GM10248 (cell line): ENCODE data around the gene TNNI3K.
"Not testable (repeated sequence)": the region's sequence is repeated elsewhere in the genome, so short reads cannot be mapped to it uniquely, and the experiment has no call there.

Experiments used
- CTCF ChIA-PET: fragments of 300-600 bp; sonication (Branson Sonifier 250); formaldehyde crosslinking; extraction: SDS; loops from one replicate; lab custom pipeline; 2021; ENCODE audit warnings: antibody characterized with exemption; lab: Yijun Ruan, JAX
- POLR2A ChIA-PET: fragments of 350-650 bp; sonication (Branson Sonifier 250); formaldehyde crosslinking; extraction: SDS; loops from one replicate; lab custom pipeline; 2020; ENCODE audit warnings: antibody characterized with exemption; lab: Yijun Ruan, JAX
- DNase-seq: peaks from one replicate; pipeline ENCODE4 v3.0.0; 2012; ENCODE audit errors: extremely low spot score
- CTCF ChIP-seq: IDR thresholded peaks from 2 replicates; pipeline ENCODE4 v1.5.1; 2012; ENCODE audit warnings: mild to moderate bottlenecking, low read depth; ENCODE audit errors: extremely low read depth, missing control alignments, control extremely low read depth

The TNNI3K gene

GRCh38 chr1:74237787-74238186 lies 2.6 kb downstream of the TNNI3K start:
- POLR2A ChIA-PET: no interaction called here
- no peak for DNase-seq
- CTCF ChIA-PET: interaction anchor here (1.4 to 1.9 kb wide), 4 partner anchors 9 to 31 kb away, joined by 3 to 7 read pairs (median 5); no protein-coding TSS in a partner anchor
- no peak for TF ChIP-seq CTCF

GRCh38 chr1:74245168-74245772 lies 10.1 kb downstream of the TNNI3K start:
- no peak for TF ChIP-seq CTCF
- POLR2A ChIA-PET: no interaction called here
- CTCF ChIA-PET: interaction anchor here (1.5 kb wide), 1 partner anchor 16 kb away, joined by 3 read pairs; no protein-coding TSS in a partner anchor
- no peak for DNase-seq

- ChIA-PET POLR2A (no interaction called here), CTCF (interaction anchor here (1.4 to 1.5 kb wide), 3 partner anchors 9 to 24 kb away, joined by 3 to 5 read pairs (median 5); no protein-coding TSS in a partner anchor)
- no peak for DNase-seq
- TF ChIP-seq CTCF: no peak
Measured at GRCh38 chr1:74246315-74246714, 11.1 kb downstream of the TNNI3K start.

GRCh38 chr1:74247881-74248528 lies 12.8 kb downstream of the TNNI3K start:
- ChIA-PET CTCF (interaction anchor here (1.4 kb wide), 1 partner anchor 11 kb away, joined by 5 read pairs; no protein-coding TSS in a partner anchor), POLR2A (no interaction called here)
- no peak for DNase-seq
- TF ChIP-seq CTCF: no peak

GRCh38 chr1:74253243-74253824 lies 18.1 kb downstream of the TNNI3K start:
- POLR2A ChIA-PET, DNase-seq: not testable (repeated sequence)
- CTCF ChIA-PET: interaction anchor here (0.7 to 1.5 kb wide), 2 partner anchors 12 to 31 kb away, joined by 3 to 5 read pairs; no protein-coding TSS in a partner anchor

GRCh38 chr1:74266001-74266400 lies 30.8 kb downstream of the TNNI3K start:
- no peak for DNase-seq
- TF ChIP-seq CTCF: no peak
- ChIA-PET CTCF (interaction anchor here (1.1 to 1.4 kb wide), 2 partner anchors 11 to 13 kb away, joined by 3 to 5 read pairs; no protein-coding TSS in a partner anchor), POLR2A (no interaction called here)
